CD4-positive, alpha-beta T cell treated with Interleukin-17A for 4 hours (primary cell): ENCODE results near the gene ESD.

ENCODE experiments used
- DNase-seq: peaks from one replicate; pipeline ENCODE4 v3.0.0-alpha.2; 2020; ENCODE audit warnings: mixed read lengths

ESD gene

GRCh38 chr13:46743191-46743590, 53.8 kb downstream of the ESD start:
- DNase-seq: no peak

GRCh38 chr13:46739447-46740098, 57.4 kb downstream of the ESD start:
- no peak for DNase-seq

DNA sequence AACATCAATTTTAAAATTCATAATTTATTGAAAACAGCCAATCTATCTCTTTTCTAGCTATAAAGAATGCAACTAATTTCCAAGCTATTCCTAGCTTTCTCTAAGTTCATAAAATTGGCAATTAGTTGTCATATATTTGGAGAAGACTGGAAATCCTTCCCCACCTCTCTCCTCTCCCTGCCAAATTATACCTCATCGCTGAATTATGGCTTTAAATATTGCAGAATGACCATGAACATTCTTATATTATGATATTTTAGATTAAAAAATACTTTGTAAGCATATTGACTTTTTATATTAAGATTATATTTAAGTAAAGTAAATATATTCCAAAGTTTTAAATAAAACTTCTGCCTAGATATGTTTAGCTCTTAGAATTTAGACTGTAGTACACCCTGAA, 58.2 kb downstream of the ESD start:
- DNase-seq: no peak

- DNase-seq: no peak
These were observed 58.9 kb downstream of the ESD start for GRCh38 chr13:46738055-46738454.

DNA sequence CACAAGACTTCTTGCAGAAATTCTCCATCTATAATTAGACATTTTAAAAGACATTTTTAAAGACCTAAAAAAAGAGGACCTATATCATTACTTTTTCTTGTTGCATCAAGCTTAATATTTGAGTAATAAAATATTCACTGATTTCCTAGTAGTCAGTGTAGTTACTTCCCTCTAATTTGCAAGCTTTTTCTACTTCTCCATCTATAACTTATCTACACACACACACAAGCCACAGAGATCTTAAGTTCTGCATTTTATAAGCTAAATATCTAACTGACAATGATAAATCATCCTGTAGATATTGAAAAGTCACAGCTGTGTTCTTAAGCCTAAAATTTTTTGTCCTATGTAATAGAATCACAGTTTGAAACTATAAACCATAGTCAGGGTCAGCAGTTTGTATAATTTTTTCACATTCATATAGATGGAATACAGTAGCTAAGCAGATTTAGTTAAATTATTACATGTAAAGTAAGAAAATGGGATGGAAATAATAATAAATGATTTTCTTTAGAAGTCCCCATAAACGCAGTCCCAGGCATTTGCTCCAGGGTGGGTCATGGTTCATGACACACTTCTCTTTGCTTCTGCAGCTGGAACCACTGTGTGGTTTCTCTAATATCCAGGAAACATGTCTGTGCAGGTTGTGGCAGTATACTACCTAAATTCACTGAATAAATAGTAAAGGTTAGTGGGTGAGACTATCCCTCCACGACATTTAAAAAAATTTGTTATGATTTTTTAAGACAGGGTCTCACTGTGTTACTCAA, 60.2 kb downstream of the ESD start:
- no peak for DNase-seq

DNA sequence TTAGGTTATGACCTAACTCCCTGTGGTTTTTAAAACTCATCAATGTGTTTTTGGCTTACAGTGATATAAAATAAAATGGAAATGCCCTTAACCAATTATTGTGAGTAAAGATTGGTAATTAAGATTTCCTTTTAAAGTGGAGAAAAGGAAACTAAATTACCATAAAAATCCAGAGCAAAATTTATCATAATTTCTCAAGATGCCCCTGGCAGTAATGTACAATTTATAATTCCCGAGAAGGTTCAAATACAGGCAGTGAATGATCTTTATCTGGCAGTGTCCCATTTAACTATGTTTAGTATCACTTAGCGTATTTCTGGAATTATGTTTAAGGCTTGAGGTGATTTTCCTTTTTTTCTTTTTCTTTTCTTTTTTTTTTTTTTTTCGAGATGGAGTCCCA, 61.5 kb downstream of the ESD start:
- DNase-seq: no peak

- no peak for DNase-seq
These were observed 65.4 kb downstream of the ESD start for GRCh38 chr13:46731535-46731934.

DNA sequence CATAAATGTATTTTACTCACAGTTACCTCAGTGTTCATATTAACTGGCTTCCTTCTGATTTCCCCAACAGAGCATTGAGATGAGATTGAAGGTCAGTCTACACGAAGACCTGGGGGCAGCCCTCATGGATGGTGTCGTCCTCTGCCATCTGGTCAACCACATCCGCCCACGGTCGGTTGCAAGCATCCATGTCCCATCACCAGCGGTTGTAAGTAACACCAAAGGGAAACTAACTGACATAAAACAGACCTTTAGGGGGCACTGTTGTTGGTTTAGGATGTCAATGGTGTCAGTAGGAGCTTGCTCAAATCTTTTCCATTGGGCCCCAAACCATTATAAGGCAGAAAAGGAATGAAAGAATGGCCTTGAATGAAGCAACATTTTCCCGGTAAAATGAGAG, 68.2 kb downstream of the ESD start:
- DNase-seq: no peak

GRCh38 chr13:46726347-46726746, 70.6 kb downstream of the ESD start:
- no peak for DNase-seq
